ENCODE measurements around the gene FOXRED2. TPM values are rescaled to one million over a fixed set of nuclear protein-coding genes. Genes with fewer than 3 reads are reported as not detected.

The FOXRED2 gene
- total RNA-seq, 1 experiment from 2014 or later, result 19.9 TPM

GRCh38 chr22:36486619-36487384, 20.0 kb downstream of the FOXRED2 start:
- H3K9me2 ChIP-seq (ENCODE audit: insufficient read depth), result no peaks in the 10 kb centered on the region
- CTCF ChIA-PET, result interaction anchor here (0.8 to 1.6 kb wide), 7 partner anchors 32 to 421 kb away, joined by 3 to 13 read pairs (median 3); no protein-coding TSS in a partner anchor
- peaks cover 6 to 10% of the 10 kb centered on the region in 2 experiments; a peak in 1 of 4 replicates for H3K9me3 ChIP-seq (ENCODE audit: control insufficient read depth in 1 of 2, insufficient read depth in 1 of 2, low read depth in 1 of 2, low read length in 2 of 2)
- POLR2A ChIA-PET, result no interaction called here
- no peaks in the 10 kb centered on the region for H4K20me1 ChIP-seq (ENCODE audit: insufficient read depth)
- H3K4me1 ChIP-seq (ENCODE audit: control insufficient read depth in 1 of 2, insufficient read depth in 2 of 2, low read length in 2 of 2), result peaks cover 0 to 5% of the 10 kb centered on the region in 2 experiments; a peak in 1 of 4 replicates
- no TSS peak for BruUV-seq (replicated peaks)
- H2AFZ ChIP-seq (ENCODE audit: low read depth, low read length, poor library complexity, severe bottlenecking), result no peak overlapping the region
- RAD21 ChIA-PET (ENCODE audit: low non-redundant PET in 1 of 2, low total read pairs in 2 of 2, uncharacterized antibody in 2 of 2, unreplicated experiment in 2 of 2), result interaction anchor here in 1 of 2 experiments (0.8 kb wide), 1 partner anchor 186 kb away, joined by 3 read pairs; no protein-coding TSS in a partner anchor
- no peak for ATAC-seq
- no peak overlapping the region for H3K27ac ChIP-seq (ENCODE audit: low read depth, low read length)
- TF ChIP-seq ZBTB33 (IDR thresholded peaks at IDR 0.05; ENCODE audit: extremely low read depth, insufficient replicate concordance, low read length), result no peak
- no peak for TF ChIP-seq EZH2phosphoT487 (IDR thresholded peaks at IDR 0.05; ENCODE audit: borderline replicate concordance)
- TF ChIP-seq CTCF (IDR thresholded peaks at IDR 0.05 in 2 of 3, conservative IDR thresholded peaks at IDR 0.05 in 1 of 3; ENCODE audit: borderline replicate concordance in 1 of 3, insufficient read depth in 1 of 3, low read depth in 2 of 3, low read length in 2 of 3), result peak; percentile 42 to 74 (median 71); a peak in 5 of 6 replicates
- no peak for TF ChIP-seq SP1 (IDR thresholded peaks at IDR 0.05; ENCODE audit: low read depth)
- TF ChIP-seq CBX3 (IDR thresholded peaks at IDR 0.05; ENCODE audit: low read depth), result 0 out of 2 replicates have a peak, but pooled peaks have one; percentile 38
- peak; percentile 72 for TF ChIP-seq RAD21 (IDR thresholded peaks at IDR 0.05; ENCODE audit: low read depth)
- no peak for TF ChIP-seq REST (IDR thresholded peaks at IDR 0.05; ENCODE audit: low read depth)
- TF ChIP-seq JUND (IDR thresholded peaks at IDR 0.05), result no peak
- no peak overlapping the region for H3K9ac ChIP-seq (ENCODE audit: low read length)
- intact Hi-C loops (cut with micrococcal nuclease), result no loop called here
- no peak overlapping the region for H3K4me2 ChIP-seq (ENCODE audit: low read length)
- H3K79me2 ChIP-seq (ENCODE audit: insufficient read depth, low read length), result no peaks in the 10 kb centered on the region
- H3K27me3 ChIP-seq (ENCODE audit: insufficient read depth, low read length), result no peaks in the 10 kb centered on the region
- no peak overlapping the region for H3K4me3 ChIP-seq (replicated peaks in 1 of 2; ENCODE audit: low read depth in 1 of 2, low read length in 2 of 2)
- DNase-seq (ENCODE audit: low read depth, low spot score), result no peak
- H3K36me3 ChIP-seq (ENCODE audit: control insufficient read depth in 1 of 2, insufficient read depth in 2 of 2, low read length in 2 of 2), result peaks cover 0 to 6% of the 10 kb centered on the region in 2 experiments; a peak in 1 of 4 replicates
